Tongue (tissue), 2 donors: ENCODE measurements around the gene TET1. TPM values are rescaled to one million over a fixed set of nuclear protein-coding genes. Genes with fewer than 3 reads are reported as not detected.
A peak's percentile ranks its signal among the peaks of the same experiment; 100 is the strongest.
"Not testable (repeated sequence)": the region's sequence is repeated elsewhere in the genome, so short reads cannot be mapped to it uniquely, and the experiment has no call there.

Experiments
- DNase-seq: peaks from one replicate; pipeline ENCODE4 v3.0.0-alpha.2; 2015
- total RNA-seq: library from RNA; depleted of rRNA; stranded (reverse); fragments of >200 nt; gene quantifications from one replicate; pipeline ENCODE4 v1.2.3, GENCODE V29; 2014

TET1 gene
- total RNA-seq, result 25.8 TPM

- peak; percentile 90 for DNase-seq
Measured at GRCh38 chr10:68560186-68560942, at the start of gene TET1. TET1 (plus strand) TSS chr10:68560337; CDS start chr10:68572339, 12,002 bp downstream.

GRCh38 chr10:68516216-68516615, 43.9 kb upstream of the TET1 start:
- DNase-seq, result not testable (repeated sequence)

GRCh38 chr10:68516766-68517165, 43.4 kb upstream of the TET1 start:
- DNase-seq, result no peak

- no peak for DNase-seq
Measured at GRCh38 chr10:68517188-68517587, 42.9 kb upstream of the TET1 start.

- DNase-seq, result not testable (repeated sequence)
Measured at GRCh38 chr10:68518609-68519008, 41.5 kb upstream of the TET1 start.

GRCh38 chr10:68525490-68526038, 34.6 kb upstream of the TET1 start:
- DNase-seq, result not testable (repeated sequence)

- no peak for DNase-seq
Measured at GRCh38 chr10:68526634-68527307, 33.4 kb upstream of the TET1 start.

GRCh38 chr10:68536973-68537372, 23.2 kb upstream of the TET1 start:
- DNase-seq, result no peak

- no peak for DNase-seq
Measured at GRCh38 chr10:68537796-68538195, 22.3 kb upstream of the TET1 start.

GRCh38 chr10:68543004-68543918, 16.9 kb upstream of the TET1 start:
- DNase-seq, result no peak

- peak; percentile 82 for DNase-seq
Measured at GRCh38 chr10:68550747-68551411, 9.3 kb upstream of the TET1 start.

GRCh38 chr10:68553138-68553537, 7.0 kb upstream of the TET1 start:
- DNase-seq, result no peak

- no peak for DNase-seq
Measured at GRCh38 chr10:68553599-68553998, 6.5 kb upstream of the TET1 start.

- DNase-seq, result no peak
Measured at GRCh38 chr10:68558478-68558877, 1.7 kb upstream of the TET1 start.

- no peak for DNase-seq
Measured at GRCh38 chr10:68559251-68559650, 886 bp upstream of the TET1 start.

- no peak for DNase-seq
Measured at GRCh38 chr10:68559841-68560185, 324 bp upstream of the TET1 start.

GRCh38 chr10:68560943-68561864, 1.1 kb downstream of the TET1 start:
- peak; percentile 78 for DNase-seq

- DNase-seq, result peak; percentile 58
Measured at GRCh38 chr10:68561865-68562649, 1.9 kb downstream of the TET1 start.

GRCh38 chr10:68562661-68563570, 2.8 kb downstream of the TET1 start:
- peak; percentile 57 for DNase-seq
